DMS114 treated with DMSO at 0.1 percent for 48 hours (cell line): ENCODE data around the gene TTC27.
"Not testable (repeated sequence)": the region's sequence is repeated elsewhere in the genome, so short reads cannot be mapped to it uniquely, and the experiment has no call there.

Experiments
- DNase-seq: peaks from one replicate; lab custom pipeline; 2025; ENCODE audit not compliant: unreplicated experiment; lab: John Stamatoyannopoulos, UW

TTC27 gene

DNA sequence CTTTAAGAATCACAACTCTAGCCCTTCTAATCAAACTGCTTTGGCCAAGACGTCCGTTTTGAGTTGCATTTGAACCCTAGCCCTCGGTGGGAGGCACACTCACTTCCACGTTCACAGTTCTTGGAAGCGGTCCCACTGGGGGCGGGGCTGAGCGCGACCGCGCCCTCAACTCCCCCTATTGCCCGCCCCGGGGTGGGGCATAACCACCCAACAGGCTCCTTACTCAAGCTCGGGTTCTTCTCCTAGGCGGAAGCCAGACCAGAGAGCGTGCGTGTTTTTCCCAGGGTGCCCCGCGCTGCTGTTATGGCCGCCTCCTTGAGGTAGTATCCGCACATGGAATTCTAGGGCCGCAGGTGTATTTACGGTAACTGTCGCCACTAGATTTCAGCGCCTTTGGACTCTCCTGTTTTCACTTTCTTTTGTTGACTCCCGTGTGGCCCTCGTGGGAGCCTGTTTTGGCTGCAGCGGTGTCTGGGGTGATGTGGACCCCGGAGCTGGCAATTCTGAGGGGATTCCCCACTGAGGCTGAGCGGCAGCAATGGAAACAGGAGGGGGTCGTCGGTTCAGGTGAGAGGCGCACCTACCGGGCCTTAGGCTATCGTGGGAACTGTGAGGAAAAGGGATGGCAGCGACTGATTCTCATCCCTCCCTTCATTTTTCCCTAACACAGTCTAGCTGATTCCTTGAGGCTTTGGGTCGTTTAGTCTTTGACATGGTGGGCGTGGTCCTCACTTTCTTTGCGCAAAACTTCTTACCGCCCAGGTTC is at the start of gene TTC27:
TSS of gene TTC27 (plus strand) at position 237 of the 766 bp plus-strand sequence. CDS start at position 480, 243 bp downstream.
- peak; percentile 90 for DNase-seq

DNA sequence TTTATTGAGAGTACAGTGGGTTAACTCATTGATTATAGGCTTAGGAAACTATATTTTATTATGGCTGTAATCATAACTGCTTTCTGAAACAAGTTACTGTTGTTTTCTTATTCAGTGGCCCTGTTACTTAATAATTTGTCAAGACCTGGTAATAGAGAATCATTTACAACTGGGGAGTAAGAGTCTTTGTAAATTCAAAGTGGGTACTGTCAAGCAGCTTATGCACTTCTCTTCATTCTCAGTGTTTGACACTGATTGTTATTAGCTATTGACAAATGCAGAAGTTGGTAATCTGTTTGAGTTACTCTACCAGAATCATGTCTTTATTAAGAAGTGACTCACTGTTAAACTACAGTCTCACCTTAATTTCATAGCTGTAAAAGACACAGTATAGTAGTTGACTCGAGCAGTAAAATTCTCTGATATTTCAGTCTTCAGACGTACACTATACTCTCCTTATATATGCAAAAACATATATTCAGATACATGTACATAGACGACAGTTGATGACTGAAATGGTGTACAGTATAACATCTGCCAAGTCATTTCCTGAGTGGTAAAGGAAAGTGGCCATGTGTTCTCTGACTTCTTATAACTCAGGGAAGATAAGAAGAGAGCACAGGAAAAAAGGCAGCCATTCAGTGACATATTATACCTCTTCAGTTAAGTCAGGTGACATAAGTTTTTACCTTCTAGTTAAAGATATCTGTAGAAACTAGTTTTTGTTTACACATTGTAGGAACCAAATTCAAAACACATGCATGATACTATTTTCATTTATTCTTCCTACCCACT is 36.0 kb upstream of the TTC27 start:
- no peak for DNase-seq

DNA sequence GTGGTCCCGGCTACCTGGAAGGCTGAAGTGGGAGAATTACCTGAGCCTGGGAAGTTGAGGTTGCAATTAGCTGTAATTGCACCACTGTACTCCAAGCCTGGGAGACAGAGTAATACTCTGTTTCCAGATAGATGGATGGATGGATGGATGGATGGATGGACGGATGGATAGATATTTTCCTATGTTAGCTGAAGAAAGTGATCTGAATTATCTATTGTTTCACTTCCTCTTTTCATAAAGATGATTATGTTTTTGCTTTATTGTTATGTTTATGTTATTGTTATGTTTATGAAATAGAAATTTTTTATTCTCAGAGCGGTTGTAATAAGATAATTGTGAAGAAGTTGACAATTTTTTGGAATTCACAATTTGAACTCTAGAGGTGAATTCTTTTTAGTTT is 33.3 kb upstream of the TTC27 start:
- no peak for DNase-seq

DNA sequence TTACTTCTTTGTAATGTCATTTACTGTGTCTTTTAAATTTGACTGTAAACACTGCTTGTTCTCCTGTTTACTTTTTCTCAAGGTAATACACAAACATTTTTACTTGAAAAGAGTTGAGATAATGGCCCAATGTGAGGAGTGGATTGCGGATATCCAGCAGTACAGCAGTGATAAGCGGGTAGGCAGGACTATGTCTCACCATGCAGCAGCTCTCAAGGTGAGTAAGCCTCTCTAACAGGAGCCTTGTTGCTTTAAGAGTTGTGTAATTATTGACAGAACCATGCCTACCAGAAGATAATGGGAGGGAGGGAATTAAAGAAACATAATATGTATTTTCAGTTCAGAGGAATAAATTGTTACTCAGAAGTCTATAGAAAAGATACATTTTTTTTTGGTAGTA is 16.5 kb upstream of the TTC27 start:
- no peak for DNase-seq

DNA sequence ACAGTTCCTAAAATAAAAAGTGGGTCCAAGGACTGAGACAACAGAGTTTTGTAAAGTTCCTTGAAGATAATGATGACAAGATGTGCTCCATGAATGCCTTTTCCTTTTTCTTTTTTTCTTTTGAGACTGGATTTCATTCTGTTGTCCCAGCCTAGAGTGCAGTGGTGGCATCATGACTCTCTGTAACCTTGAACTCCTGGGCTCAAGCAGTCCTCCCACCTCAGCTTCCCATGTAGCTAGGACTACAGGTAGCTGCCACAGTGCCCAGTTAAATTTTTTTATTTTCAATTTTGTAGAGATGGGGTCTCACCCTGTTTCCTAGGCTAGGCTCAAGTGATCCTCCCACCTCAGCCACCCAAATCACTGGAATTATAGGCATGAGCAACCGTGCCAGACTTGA is 16.1 kb upstream of the TTC27 start:
- DNase-seq, result no peak

DNA sequence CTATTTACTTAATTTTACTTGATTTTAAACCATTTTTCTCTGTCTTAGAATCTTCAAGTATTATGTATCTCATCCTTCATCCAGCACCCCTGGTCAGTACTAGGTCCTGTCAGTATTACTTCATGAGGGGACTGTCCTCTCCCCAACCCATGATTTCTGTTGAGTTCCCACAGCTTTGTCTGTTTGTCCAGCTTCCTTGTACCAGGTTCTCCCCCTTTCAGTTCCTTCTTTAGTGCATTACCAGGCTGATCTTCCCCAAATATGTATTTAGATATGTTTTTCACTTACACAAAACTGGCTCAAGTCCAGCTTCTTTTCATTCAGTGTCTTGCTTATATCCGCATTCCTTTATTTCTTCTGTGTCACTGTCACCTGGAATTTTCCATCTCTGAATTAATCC is 13.8 kb upstream of the TTC27 start:
- DNase-seq, result no peak

DNA sequence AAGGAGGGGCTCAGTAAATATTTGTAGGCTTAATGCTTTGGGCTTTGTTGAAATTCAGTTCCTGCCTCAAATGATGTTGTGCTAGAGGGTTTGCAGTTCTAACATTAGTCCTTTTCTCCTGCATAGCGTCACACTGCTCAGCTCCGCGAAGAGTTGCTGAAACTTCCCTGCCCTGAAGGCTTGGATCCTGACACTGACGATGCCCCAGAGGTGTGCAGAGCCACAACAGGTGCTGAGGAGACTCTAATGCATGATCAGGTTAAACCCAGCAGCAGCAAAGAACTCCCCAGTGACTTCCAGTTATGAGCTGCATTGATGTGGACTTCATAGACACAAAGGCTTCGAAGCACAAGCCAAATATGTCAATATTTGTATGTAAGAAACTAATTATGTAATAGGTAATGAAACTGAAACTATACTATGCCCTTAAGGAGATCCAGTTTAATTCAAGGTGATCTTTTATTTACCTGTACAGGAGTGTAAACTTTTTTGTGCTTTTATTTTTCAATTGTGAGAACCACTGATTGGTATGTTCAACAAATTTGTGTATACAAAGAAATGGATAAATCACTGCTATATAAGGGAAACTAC is 10.2 kb upstream of the TTC27 start:
- DNase-seq, result no peak

DNA sequence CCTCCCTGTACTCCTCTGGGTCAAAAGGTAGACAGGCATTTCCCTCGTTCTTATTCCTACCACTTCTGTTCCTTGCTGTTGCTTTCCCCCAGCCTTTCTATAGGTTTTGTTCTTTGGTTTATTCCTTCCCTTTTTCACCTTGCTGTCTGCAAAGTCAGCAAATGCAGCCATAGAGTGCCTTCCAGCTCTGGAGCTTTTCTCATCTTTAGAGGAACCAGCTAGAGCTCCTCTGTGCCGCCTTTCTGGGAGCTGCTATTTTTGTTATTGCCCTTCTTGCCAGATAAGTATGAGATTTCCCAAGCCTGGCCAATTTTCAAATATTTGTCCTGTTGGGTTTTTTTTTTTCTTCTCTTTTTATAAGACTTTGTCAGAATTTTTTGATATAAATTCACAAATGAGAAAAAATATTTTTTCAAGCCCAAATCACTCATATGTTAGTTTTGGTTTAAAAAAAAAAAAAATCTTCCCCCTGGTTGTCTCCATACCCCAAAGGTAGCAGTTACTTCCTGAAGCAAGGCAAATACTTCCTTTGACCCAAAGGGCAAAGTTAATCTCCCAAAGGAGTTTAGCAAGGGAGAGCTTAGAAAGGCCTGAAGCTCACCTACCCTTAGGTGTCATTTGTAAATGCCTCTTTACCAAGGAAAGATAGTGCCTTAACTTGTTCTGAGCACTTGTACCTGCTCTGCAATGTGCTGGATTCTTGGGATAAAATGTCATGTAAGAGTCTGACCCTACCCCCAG is 5.1 kb upstream of the TTC27 start:
- no peak for DNase-seq

DNA sequence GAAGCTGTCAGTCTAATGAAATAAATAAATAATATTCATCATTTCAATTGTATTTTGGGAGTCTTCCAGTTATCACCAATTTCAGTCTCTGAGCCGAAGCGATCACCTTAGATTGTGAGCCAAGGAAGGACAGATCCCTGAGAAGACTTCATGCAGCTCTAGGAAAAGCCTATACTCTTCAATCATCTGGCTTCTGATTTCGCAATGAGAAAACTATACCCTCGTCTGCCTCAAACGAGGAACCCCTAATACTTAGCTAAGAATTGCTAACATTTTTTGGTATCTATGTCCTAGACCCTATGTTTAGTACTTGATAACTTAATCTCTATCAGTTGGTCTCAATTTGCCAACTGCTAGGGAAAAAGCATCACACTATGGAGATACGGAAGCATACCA is 4.5 kb upstream of the TTC27 start:
- no peak for DNase-seq

DNA sequence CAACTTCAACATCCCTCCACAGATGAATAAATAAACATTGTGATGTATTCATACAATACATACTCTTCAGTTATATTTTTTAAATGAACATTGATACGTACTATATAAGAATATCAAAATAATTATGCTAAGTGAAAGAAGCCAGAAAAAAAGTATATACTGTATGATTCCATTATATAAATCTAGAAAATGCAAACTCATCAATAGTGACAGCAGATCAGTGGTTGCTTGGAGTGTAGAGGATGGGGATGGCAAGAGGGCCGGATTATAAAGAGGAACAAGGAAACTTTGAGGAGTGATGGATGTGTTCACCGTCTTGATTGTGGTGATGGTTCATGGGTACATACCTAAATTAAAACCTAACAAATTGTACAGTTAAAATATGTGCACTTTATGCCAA is 3.0 kb upstream of the TTC27 start:
- DNase-seq, result no peak

DNA sequence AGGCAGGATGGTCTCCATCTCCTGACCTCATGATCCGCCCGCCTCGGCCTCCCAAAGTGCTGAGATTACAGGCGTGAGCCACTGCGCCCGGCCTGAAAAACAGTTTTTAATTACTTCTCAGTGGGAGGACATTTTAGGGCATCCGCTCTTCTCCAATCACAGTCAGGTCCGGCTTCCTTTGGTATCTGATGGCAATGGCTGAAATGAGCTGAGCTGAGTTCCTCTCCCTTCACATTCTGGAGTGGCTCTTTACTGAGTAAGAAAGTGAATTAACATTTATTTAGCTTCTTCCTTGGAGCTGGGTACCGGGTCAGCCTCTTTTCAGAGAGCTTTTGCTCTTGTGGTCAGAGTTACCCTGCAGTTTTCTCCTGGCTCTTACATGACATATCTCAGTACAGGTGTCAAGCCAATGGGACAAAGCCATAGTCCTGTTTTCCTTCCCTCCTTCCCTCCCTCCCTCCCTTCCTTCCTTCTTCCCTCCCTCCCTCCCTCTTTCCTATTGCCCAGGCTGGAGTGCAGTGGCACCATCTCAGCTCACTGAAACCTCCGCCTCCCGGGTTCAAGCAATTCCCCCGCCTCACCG is 1.1 kb upstream of the TTC27 start:
- DNase-seq, result no peak

DNA sequence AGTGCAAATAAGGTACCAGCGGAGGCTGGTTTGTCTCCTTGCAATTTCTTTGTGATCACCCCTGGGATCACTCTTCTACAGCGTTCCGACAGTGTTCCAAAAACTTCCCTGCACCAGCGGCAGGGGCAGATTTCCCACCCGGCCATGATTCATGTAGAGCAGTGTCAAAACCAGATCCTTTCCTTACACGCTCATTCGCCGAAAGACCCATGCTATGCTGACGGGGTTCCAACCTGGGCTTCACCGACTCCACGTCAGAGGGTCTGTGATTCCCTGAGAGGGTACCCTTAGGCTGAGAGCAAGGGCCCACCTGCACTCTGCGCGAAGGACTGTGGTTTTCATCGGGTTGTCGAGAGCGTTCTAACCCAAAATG is 423 bp upstream of the TTC27 start:
- peak; percentile 37 for DNase-seq

DNA sequence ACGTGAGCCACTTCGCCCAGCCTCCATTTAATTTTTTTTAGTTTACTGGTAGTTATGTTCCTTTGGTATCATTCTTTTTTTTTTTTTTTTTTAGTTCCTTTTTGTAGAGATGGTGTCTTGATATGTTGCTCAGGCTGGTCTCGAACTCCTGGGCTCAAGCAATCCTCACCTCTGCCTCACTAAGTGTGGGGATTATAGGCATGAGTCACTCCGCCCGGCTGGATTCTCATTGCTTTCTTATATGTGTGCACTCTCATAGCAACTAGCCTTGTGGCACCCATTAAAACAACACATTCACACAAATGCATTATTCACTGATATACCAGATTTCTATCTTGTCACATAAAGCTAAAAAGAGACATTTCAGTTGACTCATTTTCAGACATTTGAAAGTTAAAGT is 4.2 kb downstream of the TTC27 start:
- DNase-seq, result no peak

DNA sequence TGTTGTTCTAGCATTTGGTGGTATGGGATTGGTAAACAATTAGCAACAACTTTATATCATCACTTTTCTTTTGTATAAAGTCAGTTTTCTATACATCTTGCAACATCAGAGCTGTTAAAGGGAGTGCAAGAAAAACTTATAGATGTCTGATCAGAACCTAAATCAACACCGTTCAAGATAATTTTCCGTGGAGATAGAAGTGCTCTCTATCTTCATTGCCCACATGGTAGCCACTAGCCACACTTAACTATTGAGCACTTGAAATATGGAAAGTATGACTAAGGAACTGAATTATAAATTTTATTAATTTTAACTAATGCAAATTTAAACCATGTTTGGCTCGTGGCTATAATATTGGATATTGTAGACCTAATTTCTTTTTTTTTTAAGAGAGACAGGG is 5.2 kb downstream of the TTC27 start:
- no peak for DNase-seq

DNA sequence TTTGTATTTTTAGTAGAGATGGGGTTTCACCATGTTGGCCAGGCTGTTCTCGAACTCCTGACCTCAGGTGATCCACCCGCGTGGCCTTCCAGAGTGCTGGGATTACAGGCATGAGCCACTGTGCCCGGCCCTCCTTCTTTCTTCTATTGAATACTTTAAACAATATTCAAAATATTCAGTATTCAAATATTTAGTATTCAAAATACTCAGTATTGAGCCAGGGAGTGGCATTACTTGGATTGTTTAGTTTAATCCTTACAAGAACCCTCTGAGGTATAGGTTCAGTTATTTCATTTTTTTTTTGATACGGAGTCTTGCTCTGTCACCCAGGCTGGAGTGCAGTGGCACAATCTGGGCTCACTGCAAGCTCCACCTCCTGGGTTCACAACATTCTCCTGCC is 10.7 kb downstream of the TTC27 start:
- DNase-seq, result not testable (repeated sequence)

DNA sequence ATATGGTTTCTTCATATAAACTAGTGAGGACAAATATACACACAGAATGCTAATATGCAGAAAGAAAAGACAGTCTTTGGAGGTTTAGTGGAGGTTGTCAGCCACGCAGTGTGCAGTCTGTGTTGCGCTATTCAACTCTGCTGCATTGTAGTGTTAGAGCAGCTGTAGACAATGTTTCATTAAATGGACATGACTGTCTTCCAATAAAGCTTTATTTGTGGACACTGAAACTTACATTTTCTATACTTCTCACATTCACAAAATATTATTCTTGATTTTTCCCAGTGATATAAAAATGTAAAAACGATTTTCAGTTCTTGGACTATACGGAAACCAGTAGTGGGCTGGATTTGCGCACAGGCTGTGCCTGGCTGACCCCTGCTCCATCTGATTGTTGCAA is 13.3 kb downstream of the TTC27 start:
- no peak for DNase-seq

DNA sequence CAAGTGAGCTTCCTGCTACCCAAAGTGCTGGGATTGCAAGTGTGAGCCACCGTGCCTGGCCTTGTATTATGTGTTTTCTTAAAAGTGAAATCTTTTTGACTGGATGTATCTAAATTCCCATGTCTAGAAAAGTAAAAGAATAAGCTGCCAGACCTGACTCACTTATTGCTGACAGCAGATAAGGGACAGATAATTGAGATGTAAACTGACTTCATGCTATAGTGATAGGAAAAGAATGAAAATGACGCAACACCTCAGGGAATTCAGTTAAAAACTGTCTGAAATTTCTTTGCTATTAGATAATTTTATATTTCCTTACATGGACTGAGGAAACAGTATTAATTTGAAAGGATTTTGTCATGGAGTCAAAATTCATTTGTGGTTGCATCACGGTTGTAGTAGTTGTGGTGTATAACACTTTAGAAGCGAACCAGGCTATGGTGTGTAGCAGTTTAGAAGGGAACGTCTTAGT is 19.4 kb downstream of the TTC27 start:
- no peak for DNase-seq

DNA sequence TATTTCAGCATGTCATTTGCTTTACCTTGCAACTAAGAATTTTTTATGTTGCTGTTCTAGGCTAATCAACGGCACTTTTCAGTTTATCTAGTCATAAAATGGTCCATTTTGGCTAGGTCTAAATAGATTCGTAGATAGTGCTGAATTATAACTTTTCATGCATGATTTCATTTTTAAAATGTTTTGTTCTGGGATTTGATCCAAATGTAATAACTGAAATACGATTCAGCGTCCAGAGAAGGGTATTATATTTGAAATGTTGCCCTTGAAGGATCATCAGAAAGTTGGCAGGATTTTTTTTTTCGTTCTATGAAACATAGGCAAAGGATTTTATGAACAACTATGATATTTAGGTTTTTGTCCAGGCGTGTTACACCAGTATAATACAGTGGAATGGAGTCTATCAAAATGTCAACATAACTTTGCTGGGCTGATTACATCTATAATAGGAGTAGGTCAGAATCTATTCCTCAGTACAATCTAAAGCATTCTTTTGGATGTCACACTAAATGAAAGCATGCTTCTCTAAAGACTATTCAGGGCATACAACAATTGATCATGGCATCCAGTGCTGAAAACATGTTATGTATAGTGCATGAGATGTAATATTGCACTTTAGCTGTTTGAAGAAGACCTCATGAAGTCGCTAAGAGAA is 24.8 kb downstream of the TTC27 start:
- DNase-seq, result no peak

DNA sequence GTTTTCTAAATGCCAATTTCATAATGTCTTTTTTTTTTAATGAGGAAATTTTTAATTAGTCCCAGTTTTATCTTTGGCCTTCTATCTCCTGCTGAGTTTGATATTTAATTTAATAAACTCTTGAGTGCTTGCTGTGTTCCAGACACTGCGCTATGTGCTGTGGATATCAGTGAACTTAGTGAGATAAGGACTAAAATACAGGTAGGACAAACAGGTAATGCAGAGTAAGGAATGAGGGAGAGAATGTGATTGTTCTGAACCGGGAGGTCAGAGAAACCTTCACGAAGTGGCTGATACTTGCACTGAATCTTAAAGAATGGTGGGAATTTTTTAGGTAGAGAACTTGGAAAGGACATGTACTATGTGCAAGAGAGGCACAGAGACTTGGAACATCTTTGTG is 28.2 kb downstream of the TTC27 start:
- no peak for DNase-seq

DNA sequence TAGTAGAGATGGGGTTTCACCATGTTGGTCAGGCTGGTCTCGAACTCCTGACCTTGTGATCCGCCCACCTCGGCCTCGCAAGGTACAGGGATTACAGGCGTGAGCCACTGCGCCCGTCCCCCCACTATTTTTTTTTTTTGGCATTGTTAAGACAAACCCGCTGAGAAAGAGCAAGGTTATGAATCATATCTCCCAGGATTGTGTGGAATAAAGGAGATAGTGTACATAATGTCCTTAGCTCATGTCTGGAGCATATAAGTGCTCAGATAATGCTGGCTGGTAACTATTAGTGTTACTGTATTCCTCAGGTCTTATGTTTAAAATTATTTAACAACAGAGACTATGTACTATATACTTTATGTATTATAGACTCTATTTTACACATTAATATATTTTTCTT is 36.0 kb downstream of the TTC27 start:
- DNase-seq, result no peak

DNA sequence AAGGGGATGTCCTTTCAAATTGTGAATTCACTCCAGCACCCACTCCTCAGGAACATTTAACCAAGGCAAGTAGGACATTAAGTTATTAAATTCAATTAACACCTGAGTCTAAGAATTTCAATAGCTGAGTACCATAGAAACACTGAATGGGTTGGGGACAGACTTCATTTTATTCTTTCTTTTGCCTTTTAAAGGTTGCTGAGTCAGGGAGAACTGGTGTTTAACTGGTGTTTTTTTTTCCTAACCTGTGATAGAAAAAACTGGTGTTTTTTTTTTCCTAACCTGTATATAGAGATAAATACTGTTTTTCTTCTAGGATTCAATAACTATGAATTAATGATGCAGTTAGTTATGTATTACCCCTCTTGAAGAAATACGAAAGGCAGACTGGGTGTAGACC is 38.9 kb downstream of the TTC27 start:
- no peak for DNase-seq
